ENCODE data around the gene UGDH.
"Not testable (repeated sequence)": the region's sequence is repeated elsewhere in the genome, so short reads cannot be mapped to it uniquely, and the experiment has no call there.

The UGDH gene

GRCh38 chr4:39544580-39545315 is 17.5 kb upstream of the UGDH start:
- no peak for DNase-seq (ENCODE audit: low read depth)
- no peak for TF ChIP-seq CTCF (IDR thresholded peaks at IDR 0.05; ENCODE audit: low read length, missing control alignments)

GRCh38 chr4:39544080-39544479 is 16.8 kb upstream of the UGDH start:
- DNase-seq (ENCODE audit: low read depth); H3K4me3 ChIP-seq (replicated peaks; ENCODE audit: low read depth, low read length): not testable (repeated sequence)

More at GRCh38 chr4:39544580-39545315, 17.5 kb upstream of the UGDH start:
- no peak overlapping the region for H3K4me3 ChIP-seq (replicated peaks; ENCODE audit: low read depth, low read length)

GRCh38 chr4:39543034-39543433 is 15.8 kb upstream of the UGDH start:
- DNase-seq (ENCODE audit: low read depth) = no peak
- no peak overlapping the region for H3K4me3 ChIP-seq (replicated peaks; ENCODE audit: low read depth, low read length)
- no peak for TF ChIP-seq CTCF (IDR thresholded peaks at IDR 0.05; ENCODE audit: low read length, missing control alignments)

- no peak for TF ChIP-seq CTCF (IDR thresholded peaks at IDR 0.05; ENCODE audit: low read length, missing control alignments)
- no peak for DNase-seq (ENCODE audit: low read depth)
- no peak overlapping the region for H3K4me3 ChIP-seq (replicated peaks; ENCODE audit: low read depth, low read length)
Observed at GRCh38 chr4:39542611-39543012, 15.4 kb upstream of the UGDH start.

- TF ChIP-seq CTCF (IDR thresholded peaks at IDR 0.05; ENCODE audit: low read length, missing control alignments) = no peak
- H3K4me3 ChIP-seq (replicated peaks; ENCODE audit: low read depth, low read length) = no peak overlapping the region
- DNase-seq (ENCODE audit: low read depth) = no peak
Observed at GRCh38 chr4:39541987-39542610, 14.9 kb upstream of the UGDH start.

GRCh38 chr4:39539089-39539611 is 11.9 kb upstream of the UGDH start:
- no peak for TF ChIP-seq CTCF (IDR thresholded peaks at IDR 0.05; ENCODE audit: low read length, missing control alignments)
- no peak overlapping the region for H3K4me3 ChIP-seq (replicated peaks; ENCODE audit: low read depth, low read length)
- no peak for DNase-seq (ENCODE audit: low read depth)

GRCh38 chr4:39533541-39533940 is 6.3 kb upstream of the UGDH start:
- TF ChIP-seq CTCF (IDR thresholded peaks at IDR 0.05; ENCODE audit: low read length, missing control alignments) = no peak
- no peak overlapping the region for H3K4me3 ChIP-seq (replicated peaks; ENCODE audit: low read depth, low read length)
- DNase-seq (ENCODE audit: low read depth) = no peak

GRCh38 chr4:39532237-39532636 is 5.0 kb upstream of the UGDH start:
- H3K4me3 ChIP-seq (replicated peaks; ENCODE audit: low read depth, low read length); DNase-seq (ENCODE audit: low read depth): not testable (repeated sequence)
